HG03354 (cell line): ENCODE measurements around the gene RAB39A.

Experiments used
- ATAC-seq: cut with Tn5 transposase; IDR thresholded peaks from one replicate; pipeline ENCODE4 v1.9.1; 2021; ENCODE audit warnings: mild to moderate bottlenecking; ENCODE audit not compliant: unreplicated experiment, poor library complexity, severe bottlenecking

RAB39A gene

DNA sequence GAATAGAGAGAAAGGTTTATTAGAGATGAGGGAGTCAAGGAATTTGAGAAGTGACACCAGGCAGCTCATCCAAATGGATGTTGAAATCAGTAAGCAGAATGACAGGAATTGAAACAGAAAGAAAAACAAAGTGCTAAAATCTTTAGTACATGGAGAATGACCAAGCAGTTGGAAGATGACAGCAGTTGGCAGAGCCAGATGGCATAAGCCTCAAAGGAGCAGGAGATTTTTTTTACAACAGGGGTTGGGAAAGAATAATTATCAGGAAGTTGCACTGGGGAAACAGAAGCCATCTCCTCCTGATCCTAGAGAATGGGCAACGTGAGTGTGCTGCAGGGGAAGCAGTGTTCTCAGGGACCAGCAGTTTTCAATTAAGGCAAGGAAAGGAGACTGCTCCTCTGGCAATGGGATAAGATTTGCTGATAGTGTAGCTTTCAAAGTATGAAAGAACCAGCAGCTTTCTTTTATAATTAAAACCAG is 28.9 kb downstream of the RAB39A start:
- ATAC-seq, result peak; percentile 64

DNA sequence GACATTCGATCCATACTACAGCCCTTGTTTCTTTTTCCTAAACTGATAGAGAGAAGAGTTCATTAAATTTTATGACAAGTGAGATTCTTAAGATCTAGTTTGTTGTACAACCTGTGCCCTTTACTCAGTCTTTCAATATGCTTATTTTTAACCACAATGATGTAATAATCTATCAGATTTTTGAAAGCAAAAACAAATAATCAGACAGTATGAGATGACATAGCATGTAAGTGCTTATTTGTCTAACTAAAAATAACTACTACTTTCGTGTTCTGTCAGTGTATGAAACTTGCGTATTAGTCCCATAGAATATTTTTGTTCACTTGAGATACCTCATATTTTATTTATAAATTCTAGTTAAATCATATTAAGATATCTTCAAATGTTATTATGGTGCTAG is 33.2 kb downstream of the RAB39A start:
- ATAC-seq, result no peak

GRCh38 chr11:107962181-107962580 is 33.9 kb downstream of the RAB39A start:
- no peak for ATAC-seq

DNA sequence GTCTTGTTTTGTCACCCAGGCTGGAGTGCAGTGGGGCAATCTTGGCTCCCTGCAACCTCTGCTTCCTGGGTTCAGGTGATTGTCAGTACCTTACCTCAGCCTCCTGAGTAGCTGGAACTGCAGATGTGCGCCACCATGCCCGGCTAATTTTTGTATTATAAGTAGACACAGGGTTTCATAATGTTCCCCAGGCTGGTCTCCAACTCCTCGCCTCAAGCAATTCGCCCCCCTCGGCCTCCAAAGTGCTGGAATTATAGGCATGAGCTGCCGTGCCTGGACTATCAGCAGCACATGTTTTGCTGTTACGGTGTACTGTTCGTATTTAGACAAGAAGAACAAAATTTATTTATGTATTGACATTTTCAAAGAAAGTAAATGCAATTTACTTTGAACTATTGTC is 34.8 kb downstream of the RAB39A start:
- ATAC-seq, result no peak

- ATAC-seq, result no peak
Measured at GRCh38 chr11:107969219-107969618, 41.0 kb downstream of the RAB39A start.

- ATAC-seq, result no peak
Measured at GRCh38 chr11:107970049-107970448, 41.8 kb downstream of the RAB39A start.

GRCh38 chr11:107973641-107974040 is 45.4 kb downstream of the RAB39A start:
- ATAC-seq, result no peak

- ATAC-seq, result no peak
Measured at GRCh38 chr11:107988397-107989158, 60.3 kb downstream of the RAB39A start.

GRCh38 chr11:107991868-107992414 is 63.7 kb downstream of the RAB39A start:
- no peak for ATAC-seq

DNA sequence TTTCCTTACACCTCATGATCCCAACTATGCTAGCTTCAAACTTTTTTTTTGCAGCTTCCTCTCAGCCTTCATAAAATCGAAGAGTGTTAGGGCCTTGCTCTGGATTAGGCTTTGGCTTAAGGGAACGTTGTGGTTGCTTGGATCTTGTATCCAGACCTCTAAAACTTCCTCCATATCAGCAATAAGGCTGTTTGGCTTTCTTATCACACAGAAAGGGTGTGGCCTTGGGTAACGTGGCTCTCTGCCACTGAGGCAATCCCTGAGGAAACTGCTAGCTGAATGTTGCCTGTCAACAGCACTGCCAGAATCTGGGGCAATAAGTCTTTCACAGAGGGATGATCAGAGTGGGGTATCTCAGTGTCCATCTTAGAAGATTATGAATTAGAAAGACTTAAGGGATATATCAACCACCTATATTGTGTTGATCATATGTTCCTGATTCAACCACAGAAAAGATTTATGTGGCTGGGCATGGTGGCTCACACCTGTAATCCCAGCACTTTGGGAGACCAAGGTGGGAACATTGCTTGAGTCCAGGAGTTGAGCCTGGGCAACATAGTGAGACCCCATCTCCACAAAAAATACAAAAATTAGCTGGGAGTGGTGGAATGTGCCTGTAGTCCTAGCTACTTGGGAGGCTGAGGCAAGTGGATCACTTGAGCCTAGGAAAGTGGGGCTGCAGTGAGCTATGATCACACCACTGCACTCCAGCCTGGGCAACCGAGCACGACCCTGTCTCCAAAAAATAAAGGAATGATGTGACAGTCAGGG is 67.9 kb downstream of the RAB39A start:
- no peak for ATAC-seq

- no peak for ATAC-seq
Measured at GRCh38 chr11:107998761-107999160, 70.5 kb downstream of the RAB39A start.

- peak; percentile 96 for ATAC-seq
Measured at GRCh38 chr11:107999759-108000455, 71.7 kb downstream of the RAB39A start.

DNA sequence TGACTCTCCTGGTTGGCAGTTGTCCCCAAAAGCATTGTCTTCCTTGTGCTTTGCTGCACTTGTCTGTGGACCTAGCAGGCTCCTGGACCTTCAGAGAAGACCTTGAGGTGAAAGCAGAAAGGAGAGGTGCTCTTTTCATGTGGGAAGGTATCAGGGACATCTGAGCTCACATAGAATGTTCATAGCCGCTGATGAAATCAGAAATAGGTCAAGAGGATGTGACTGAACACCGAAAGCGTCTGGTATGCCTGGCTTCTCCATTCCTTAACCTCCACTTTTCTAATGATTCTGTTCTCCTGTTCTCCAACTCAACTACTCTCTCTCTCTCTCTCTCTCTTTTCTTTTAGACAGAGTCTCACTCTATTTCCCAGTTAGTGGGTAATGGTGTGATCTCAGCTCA is 74.2 kb downstream of the RAB39A start:
- ATAC-seq, result no peak

DNA sequence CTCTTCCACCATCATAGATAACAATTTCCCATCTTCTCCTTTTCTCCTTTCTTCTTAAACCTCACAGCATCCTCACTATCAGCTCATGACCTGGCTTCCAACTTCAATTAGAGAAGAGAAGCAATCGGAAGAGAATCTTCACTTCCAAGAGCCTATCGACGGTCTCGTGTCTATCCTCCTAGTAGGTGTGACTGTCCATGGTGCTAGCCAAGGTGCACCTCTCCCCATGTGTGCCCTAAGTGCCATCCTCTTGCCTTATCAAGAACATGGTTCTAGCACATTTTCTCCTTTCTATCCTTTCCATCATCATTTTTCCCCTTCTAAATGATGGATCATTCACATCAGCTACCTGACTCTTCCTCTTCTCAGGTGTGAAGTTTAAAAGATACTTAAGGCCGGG is 75.4 kb downstream of the RAB39A start:
- no peak for ATAC-seq

DNA sequence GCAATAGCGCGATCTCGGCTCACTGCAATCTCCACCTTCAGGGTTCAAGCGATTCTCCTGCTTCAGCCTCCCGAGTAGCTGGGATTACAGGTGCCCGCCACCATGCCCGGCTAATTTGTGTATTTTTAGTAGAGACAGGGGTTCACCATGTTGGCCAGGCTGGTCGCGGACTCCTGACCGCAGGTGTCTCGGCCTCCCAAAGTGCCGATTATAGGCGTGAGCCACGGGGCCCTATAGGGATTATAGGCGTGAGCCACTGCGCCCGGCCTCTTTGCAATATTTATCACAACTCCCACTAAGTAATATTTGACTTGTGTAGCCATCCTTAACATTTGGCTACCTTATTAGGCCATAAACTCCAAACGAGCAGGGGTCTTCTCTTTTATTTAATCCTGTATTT is 79.6 kb downstream of the RAB39A start:
- ATAC-seq, result no peak

- peak; percentile 90 for ATAC-seq
Measured at GRCh38 chr11:108008656-108009496, 80.6 kb downstream of the RAB39A start, which contains the start of gene CUL5. TSS of gene CUL5 (plus strand) at chr11:108008898. CDS start at chr11:108009349, 451 bp downstream.

DNA sequence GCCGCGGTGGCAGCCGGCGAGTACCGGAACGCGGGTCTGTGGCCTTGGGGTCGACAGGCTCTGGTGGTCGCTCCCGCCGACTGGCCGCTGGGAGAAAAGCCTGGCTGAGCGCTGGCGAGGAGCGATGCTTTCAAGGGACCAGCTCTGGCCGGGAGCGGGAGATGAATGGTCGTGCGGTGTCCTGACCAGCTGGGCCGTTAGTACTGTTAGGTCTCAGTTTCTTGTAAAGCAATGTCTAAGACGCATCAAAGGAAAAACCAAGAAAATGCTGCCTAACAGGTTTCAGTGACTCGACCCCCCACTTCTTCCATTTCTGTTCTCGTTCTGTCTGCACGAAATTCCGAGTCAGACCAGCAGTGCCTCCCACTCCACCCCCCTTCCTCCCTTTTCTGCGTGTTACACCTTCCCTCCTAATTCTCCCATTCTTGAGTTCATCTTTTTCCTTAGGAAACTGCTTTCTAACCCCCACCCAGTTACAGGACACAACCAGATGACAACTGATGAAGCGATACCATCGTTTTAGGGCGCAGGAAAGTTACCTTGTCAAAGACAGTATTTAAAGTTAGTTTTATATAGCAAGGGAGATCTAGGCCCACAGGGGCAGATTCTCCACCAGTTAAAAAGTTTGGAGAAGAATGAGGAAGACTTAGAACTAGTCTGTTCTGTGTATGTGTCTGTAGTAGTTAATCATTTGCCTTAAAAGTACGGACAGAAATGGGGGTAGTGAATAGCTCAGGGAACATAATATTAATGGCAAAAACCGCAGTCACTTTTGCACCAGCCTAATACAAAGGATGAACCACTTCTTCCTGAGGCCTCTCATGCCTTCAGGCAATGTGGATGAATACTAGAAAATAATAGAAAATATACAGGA is 81.5 kb downstream of the RAB39A start:
- ATAC-seq, result peak; percentile 16

GRCh38 chr11:108012139-108012725 is 84.0 kb downstream of the RAB39A start:
- no peak for ATAC-seq
